ENCODE data around the gene LSM6.

The LSM6 gene

DNA sequence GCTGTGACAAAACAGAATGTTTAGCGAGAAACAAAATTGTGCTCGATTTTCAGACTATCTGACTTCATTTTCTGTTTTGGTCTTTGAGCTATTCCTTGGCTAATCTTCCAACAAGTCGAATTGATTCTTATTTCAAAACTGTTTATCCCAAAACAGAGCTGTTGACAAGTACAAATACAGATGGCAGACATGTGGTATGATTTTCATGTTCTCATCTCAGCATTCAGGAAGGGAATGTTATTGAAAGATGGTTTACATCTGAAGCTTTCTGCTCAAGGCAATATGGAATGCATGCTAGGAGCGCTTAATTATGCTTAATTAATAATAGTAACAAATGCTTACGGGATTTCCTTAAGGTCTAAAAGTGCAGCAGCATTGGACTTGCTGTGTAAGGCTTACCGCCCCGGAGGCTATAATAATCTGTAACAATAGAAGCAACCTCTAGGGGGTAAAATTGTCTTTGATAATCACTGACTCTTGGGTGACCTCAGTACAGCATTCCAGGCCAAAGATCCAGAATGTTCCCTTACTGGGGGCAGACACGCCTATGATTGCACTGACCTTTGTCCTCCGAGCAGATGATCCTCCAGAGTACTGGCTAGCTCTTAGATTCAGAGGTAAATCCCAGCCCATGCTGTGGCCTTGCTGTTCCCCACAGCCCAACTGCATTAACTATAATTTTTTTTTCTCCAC is 16.4 kb downstream of the LSM6 start:
- H3K27ac ChIP-seq, result no peak overlapping the region
- CTCF ChIA-PET, result no interaction called here
- POLR2A ChIA-PET (ENCODE audit: low non-redundant PET), result no interaction called here
- TF ChIP-seq, protein P1, sequence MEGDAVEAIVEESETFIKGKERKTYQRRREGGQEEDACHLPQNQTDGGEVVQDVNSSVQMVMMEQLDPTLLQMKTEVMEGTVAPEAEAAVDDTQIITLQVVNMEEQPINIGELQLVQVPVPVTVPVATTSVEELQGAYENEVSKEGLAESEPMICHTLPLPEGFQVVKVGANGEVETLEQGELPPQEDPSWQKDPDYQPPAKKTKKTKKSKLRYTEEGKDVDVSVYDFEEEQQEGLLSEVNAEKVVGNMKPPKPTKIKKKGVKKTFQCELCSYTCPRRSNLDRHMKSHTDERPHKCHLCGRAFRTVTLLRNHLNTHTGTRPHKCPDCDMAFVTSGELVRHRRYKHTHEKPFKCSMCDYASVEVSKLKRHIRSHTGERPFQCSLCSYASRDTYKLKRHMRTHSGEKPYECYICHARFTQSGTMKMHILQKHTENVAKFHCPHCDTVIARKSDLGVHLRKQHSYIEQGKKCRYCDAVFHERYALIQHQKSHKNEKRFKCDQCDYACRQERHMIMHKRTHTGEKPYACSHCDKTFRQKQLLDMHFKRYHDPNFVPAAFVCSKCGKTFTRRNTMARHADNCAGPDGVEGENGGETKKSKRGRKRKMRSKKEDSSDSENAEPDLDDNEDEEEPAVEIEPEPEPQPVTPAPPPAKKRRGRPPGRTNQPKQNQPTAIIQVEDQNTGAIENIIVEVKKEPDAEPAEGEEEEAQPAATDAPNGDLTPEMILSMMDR (conservative IDR thresholded peaks at IDR 0.05; ENCODE audit: low read depth), result no peak
- no peak for DNase-seq (ENCODE audit: low spot score)

DNA sequence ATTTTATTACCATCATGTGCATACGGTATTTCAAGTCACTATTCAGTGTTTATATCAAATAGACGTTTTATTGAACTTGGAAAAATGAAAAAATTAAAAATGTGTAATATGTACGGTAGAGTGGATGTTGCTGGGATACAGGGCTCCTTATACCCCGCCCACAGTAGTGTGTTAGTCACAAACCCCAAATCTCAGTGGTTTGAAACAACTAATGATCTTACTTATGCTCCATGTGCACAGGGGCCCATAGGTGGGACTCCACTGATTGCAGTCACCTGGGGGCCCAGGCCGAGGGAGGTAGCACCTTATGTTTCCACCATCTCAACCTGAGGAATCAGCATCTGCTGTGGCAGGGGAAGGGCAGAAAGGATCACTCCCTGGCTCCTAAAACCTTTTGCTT is 18.1 kb downstream of the LSM6 start:
- no peak for DNase-seq (ENCODE audit: low spot score)
- no peak overlapping the region for H3K27ac ChIP-seq
- CTCF ChIA-PET, result interaction anchor here (1.0 kb wide), 1 partner anchor 34 kb away, joined by 5 read pairs; no protein-coding TSS in a partner anchor
- POLR2A ChIA-PET (ENCODE audit: low non-redundant PET), result no interaction called here
- TF ChIP-seq, protein P1 (conservative IDR thresholded peaks at IDR 0.05; ENCODE audit: low read depth), result no peak

DNA sequence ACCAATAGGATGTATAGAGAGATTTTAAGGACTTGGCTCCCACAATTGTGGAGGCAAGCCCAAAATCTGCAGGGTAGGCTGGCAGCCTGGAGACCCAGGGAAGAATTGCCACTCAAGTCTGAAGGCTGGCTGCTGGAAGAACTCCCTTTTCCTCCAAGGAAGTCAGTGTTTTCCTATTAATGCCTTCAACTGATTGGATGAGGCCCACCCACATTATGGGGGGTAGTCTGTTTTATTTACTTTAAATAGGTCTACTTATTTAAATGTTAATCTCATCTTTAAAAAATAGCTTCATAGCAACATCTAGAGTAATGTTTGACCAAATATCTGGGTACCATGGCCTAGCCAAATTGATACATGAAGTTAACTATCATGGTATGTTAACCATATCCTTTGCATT is 18.7 kb downstream of the LSM6 start:
- DNase-seq (ENCODE audit: low spot score), result no peak
- POLR2A ChIA-PET (ENCODE audit: low non-redundant PET), result no interaction called here
- H3K27ac ChIP-seq, result no peak overlapping the region
- CTCF ChIA-PET, result no interaction called here
- TF ChIP-seq, protein P1 (conservative IDR thresholded peaks at IDR 0.05; ENCODE audit: low read depth), result no peak

DNA sequence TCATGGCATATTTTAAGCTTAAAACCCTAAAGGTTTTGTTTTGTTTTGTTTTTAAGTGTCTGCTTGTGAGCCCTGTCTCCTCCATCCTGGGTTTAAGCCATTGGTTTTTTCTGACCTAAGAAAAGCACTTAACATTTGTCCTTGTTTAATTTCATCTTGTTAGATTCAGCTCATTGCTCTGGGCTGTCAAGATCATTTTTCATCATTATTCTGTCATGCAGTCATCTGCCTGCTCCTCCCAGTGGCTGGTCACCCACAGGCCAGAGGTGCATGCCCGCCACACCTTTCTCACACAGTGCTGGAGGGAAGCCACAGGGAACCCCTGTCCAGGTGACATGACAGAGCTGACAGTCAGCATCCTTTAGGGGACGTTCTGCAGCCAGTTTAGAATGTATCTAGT is 27.1 kb downstream of the LSM6 start:
- TF ChIP-seq, protein P1 (conservative IDR thresholded peaks at IDR 0.05; ENCODE audit: low read depth), result no peak
- DNase-seq (ENCODE audit: low spot score), result no peak
- ChIA-PET CTCF (interaction anchor here (0.6 kb wide), 1 partner anchor 807 kb away, joined by 3 read pairs; no protein-coding TSS in a partner anchor), POLR2A (ENCODE audit: low non-redundant PET) (no interaction called here)
- no peak overlapping the region for H3K27ac ChIP-seq

- CTCF ChIA-PET, result interaction anchor here (0.8 kb wide), 1 partner anchor 331 kb away, joined by 3 read pairs; no protein-coding TSS in a partner anchor
- POLR2A ChIA-PET (ENCODE audit: low non-redundant PET), result no interaction called here
- no peak overlapping the region for H3K27ac ChIP-seq
- TF ChIP-seq, protein P1 (conservative IDR thresholded peaks at IDR 0.05; ENCODE audit: low read depth), result no peak
- no peak for DNase-seq (ENCODE audit: low spot score)
Observed at GRCh38 chr4:146207410-146207809, 31.9 kb downstream of the LSM6 start.

GRCh38 chr4:146210890-146211289 is 35.4 kb downstream of the LSM6 start:
- TF ChIP-seq, protein P1 (conservative IDR thresholded peaks at IDR 0.05; ENCODE audit: low read depth), result no peak
- POLR2A ChIA-PET (ENCODE audit: low non-redundant PET), result no interaction called here
- DNase-seq (ENCODE audit: low spot score), result no peak
- H3K27ac ChIP-seq, result no peak overlapping the region
- CTCF ChIA-PET, result no interaction called here
